ENCODE data around the gene B9D1.

The B9D1 gene

DNA sequence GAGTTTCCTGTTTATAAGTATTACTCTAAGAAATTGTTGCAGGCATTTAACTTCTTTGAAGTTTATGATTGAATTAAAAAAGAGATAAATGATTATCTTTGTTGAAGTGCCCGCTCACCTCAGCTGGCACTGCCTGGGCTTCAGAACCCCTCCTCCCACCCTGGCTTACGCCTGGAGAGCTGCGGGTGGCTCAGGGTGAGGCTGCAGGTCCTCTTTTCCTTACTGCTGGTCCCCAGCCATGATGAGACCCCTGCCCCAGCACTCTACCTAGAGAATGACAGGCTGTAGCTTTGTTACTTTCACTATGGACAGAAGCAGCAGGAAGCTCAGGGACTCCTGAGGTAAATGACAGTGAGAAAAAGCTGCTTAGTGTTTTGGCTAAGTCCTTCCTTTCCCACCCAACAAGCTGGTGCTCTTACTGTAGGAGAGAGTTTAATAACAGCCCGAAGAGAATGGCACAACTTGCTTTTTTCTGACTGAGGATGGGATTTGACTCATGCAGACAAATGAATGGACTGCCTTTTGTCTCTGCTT lies 63.2 kb downstream of the B9D1 start:
- DNase-seq: no peak

DNA sequence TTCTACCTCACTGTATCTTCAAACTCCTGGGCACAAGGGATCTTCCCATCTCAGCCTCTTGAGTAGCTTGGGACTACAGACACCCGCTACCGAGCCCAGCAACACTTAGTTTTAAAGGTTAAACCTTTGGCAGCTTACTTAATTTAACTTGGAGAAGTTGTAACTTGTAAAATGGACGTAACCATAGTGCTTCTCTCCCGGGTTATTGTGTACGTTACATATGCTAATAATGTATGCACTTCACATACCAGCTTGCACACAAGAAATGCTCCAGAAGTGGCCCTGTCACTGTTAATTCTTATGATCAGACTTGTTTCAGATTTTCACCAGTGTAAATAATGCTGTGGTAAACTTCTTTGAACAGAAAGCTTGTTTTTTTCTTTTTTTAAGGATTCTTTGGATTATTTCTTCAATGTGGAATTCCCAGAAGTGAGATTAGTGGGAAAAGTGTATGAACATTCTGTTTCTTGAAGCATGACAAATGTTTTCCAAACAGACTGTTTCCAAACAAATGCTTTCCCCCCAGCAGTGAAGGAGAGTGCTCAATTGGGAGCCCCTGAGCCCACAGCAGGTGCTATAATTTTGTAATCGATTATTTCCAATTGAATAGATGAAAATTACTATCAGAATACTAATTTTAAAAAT lies 63.8 kb downstream of the B9D1 start:
- DNase-seq: no peak

GRCh38 chr17:19296786-19297778 lies 65.4 kb downstream of the B9D1 start:
- no peak for DNase-seq

GRCh38 chr17:19295473-19296135 lies 66.9 kb downstream of the B9D1 start:
- no peak for DNase-seq

DNA sequence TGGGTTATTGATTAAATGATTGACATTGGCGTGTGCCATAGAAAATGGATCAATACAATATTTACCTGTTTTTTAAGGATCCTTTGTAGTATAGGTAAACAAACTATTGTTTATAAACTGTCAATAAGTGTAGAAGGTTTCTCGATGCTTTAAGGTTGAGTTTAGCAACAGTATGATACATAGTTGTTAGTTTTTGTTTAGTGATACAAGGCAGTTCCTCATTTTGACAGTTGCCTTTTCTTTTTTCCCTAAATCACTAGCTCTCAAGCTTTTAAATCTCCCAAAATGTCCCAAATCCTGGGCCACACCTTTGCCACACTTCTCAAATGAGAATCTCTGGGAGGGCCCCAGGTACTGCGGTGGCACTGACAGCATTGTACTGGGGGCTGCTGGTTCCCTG lies 68.1 kb downstream of the B9D1 start:
- no peak for DNase-seq
